Natural killer cell (primary cell): Measurements from ENCODE around the gene AGMAT. TPM values are rescaled to one million over a fixed set of nuclear protein-coding genes. Genes with fewer than 3 reads are reported as not detected.

ENCODE experiments used
- ATAC-seq, 3 donors: fragments of 150-1000 bp in 2 of 3; fragments of 200-7000 bp in 1 of 3; cut with Tn5 transposase; 1 replicate in 1 of 3; 2 replicates in 2 of 3; pipeline ENCODE4 v1.10.0; 2021; ENCODE audit warnings: mild to moderate bottlenecking in 2 of 3, moderate library complexity in 2 of 3
- DNase-seq, 2 donors: peaks; one replicate each; pipeline versions ENCODE4 v3.0.0 to v3.0.0-alpha.2; 2013 to 2021; ENCODE audit warnings: mixed read lengths in 1 of 2
- H3K27ac ChIP-seq: one replicate; pipeline ENCODE4 v1.5.1; 2013; ENCODE audit warnings: mild to moderate bottlenecking, low read length
- H3K27me3 ChIP-seq: one replicate; pipeline ENCODE4 v1.6.1; 2013; ENCODE audit warnings: low read length; ENCODE audit not compliant: control insufficient read depth, insufficient read depth
- H3K36me3 ChIP-seq: one replicate; pipeline ENCODE4 v1.6.1; 2013; ENCODE audit warnings: low read length; ENCODE audit not compliant: control insufficient read depth, insufficient read depth
- H3K4me1 ChIP-seq: one replicate; pipeline ENCODE4 v1.6.1; 2013; ENCODE audit warnings: low read length; ENCODE audit not compliant: control insufficient read depth, insufficient read depth
- H3K4me3 ChIP-seq: one replicate; pipeline ENCODE4 v1.5.1; 2013; ENCODE audit warnings: low read length
- H3K9me3 ChIP-seq: one replicate; pipeline ENCODE4 v1.6.1; 2013; ENCODE audit warnings: low read length; ENCODE audit not compliant: control insufficient read depth, insufficient read depth
- H3K27ac Mint-ChIP-seq, 2 donors: one replicate each; pipeline ENCODE4 v1.8.0; 2022; ENCODE audit warnings: mild to moderate bottlenecking in 2 of 2, mixed read lengths in 2 of 2, moderate library complexity in 1 of 2
- H3K27me3 Mint-ChIP-seq, 2 donors: one replicate each; pipeline ENCODE4 v1.8.0; 2022; ENCODE audit warnings: low read depth in 2 of 2, mixed read lengths in 2 of 2
- H3K36me3 Mint-ChIP-seq: one replicate; pipeline ENCODE4 v1.8.0; 2022; ENCODE audit warnings: mixed read lengths
- H3K4me1 Mint-ChIP-seq, 2 donors: one replicate each; pipeline ENCODE4 v1.8.0; 2022; ENCODE audit warnings: mixed read lengths in 2 of 2
- H3K4me3 Mint-ChIP-seq: one replicate; pipeline ENCODE4 v1.8.0; 2022; ENCODE audit warnings: mild to moderate bottlenecking, moderate library complexity, mixed read lengths
- H3K9me3 Mint-ChIP-seq, 2 donors: one replicate each; pipeline ENCODE4 v1.8.0; 2022; ENCODE audit warnings: mixed read lengths in 2 of 2
- CTCF ChIP-seq: fragments of 200-600 bp; IDR thresholded peaks from one replicate; pipeline ENCODE4 v1.8.0; 2022; ENCODE audit warnings: antibody characterized with exemption
- WGBS: methylation state at CpG from one replicate; pipeline ENCODE4 v1.1.7; 2013; ENCODE audit warnings: missing lambda C conversion rate; ENCODE audit not compliant: insufficient coverage; 5-methylcytosine and 5-hydroxymethylcytosine counted together
- intact Hi-C: fragments of 100-400 bp; cut with micrococcal nuclease; formaldehyde crosslinking; loops from one replicate; pipeline ENCODE4 v1.14.2; 2022
- total RNA-seq, 4 donors: library from RNA; stranded (reverse); fragments of 120-200 nt in 1 of 4; gene quantifications; one replicate each; pipeline versions ENCODE4 v1.2.3 to v1.2.4, GENCODE V29; 2013 to 2022

The AGMAT gene
- total RNA-seq, 3 donors from 2014 or later (not counting 1 experiment from before 2014, with no cell fraction given), result 0.42 to 0.66 (median 0.65) TPM

GRCh38 chr1:15526490-15527339 is 58.1 kb downstream of the AGMAT start, which contains the start of gene DNAJC16:
DNAJC16 (plus strand) TSS chr1:15526848; CDS start chr1:15529106, 2,258 bp downstream.
- H3K27ac Mint-ChIP-seq, result peak within 1 kb of the TSS; percentile 96 to 100
- H3K27me3 ChIP-seq, result no peaks in the 10 kb centered on the region
- H3K9me3 ChIP-seq, result no peaks in the 10 kb centered on the region
- peak within 1 kb of the TSS; percentile 73 for H3K4me3 ChIP-seq
- no peaks in the 10 kb centered on the region for H3K27me3 Mint-ChIP-seq
- H3K27ac ChIP-seq, result peak within 1 kb of the TSS; percentile 100
- ATAC-seq, result peak; percentile 32 to 58 (median 44)
- no peak for TF ChIP-seq CTCF
- WGBS, result under 1% methylated on average over 65 of the region's 65 CpGs
- no peaks in the 10 kb centered on the region for H3K9me3 Mint-ChIP-seq
- no peaks in the 10 kb centered on the region for H3K36me3 ChIP-seq
- peaks cover 45 to 48% of the 10 kb centered on the region in 2 donors for H3K4me1 Mint-ChIP-seq
- H3K36me3 Mint-ChIP-seq, result no peaks in the 10 kb centered on the region
- DNase-seq, result peak; percentile 93 to 99
- peak within 1 kb of the TSS; percentile 94 for H3K4me3 Mint-ChIP-seq
- peaks cover 30% of the 10 kb centered on the region for H3K4me1 ChIP-seq
- intact Hi-C loops, result loop anchor here (5.0 kb wide), 2 partner anchors 91 to 119 kb away; partner anchors contain the start of genes DDI2 and EFHD2

- ATAC-seq, result no peak
- WGBS, result 22% methylated on average over 9 of the region's 9 CpGs
- H3K27ac ChIP-seq, result peak overlapping the region; percentile 100
Measured at GRCh38 chr1:15526021-15526489, 58.8 kb downstream of the AGMAT start.

DNA sequence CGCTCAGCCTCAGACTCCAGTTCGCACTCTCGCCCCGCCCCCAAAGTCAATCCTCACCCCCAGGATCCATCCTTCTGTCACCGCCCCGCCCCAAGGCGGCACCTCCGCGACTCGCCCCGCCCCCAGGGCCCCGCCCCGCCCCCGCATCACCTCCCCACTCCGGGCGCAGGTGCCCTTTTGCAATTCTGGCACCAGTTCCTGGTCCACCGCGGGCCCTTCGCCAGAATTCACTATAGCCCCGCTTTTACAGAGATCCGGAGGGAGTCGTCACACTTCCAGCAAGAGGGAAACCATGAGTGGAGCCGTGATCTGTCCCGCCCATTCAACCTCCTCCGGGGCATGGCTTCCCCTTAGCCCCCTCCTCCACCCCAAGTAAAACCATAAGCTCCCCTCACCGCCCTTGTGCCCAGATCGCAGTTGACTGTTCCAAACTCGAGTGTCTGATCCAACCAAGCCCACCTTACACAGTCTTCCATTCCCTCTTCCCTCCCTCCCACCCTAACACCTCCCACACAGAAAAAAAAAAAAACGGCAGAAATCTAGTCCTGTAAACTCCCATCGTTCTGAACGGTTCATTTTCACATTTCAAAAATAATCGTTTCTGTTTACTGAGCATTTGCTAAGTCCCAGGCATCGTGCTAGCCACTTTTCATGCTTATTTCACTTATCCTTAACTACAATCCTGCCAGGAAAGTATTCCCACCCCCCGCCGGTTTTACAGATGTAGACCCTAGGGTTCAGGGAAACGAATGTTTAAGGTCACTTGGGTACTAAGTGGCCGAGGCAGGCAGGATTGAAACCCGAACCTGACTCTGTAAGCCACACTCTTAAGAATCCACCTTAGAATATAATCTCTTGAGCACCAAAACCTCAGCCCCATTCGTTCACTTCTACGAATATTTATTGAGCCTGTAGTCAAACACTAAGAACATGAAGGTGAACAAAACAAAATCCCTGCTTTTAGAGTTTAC is 59.5 kb downstream of the AGMAT start:
- H3K9me3 Mint-ChIP-seq, result no peaks in the 10 kb centered on the region
- peak in 2 of 3 donors; percentile 2 to 5 for ATAC-seq
- TF ChIP-seq CTCF, result no peak
- Histone ChIP-seq H3K27ac (peak overlapping the region; percentile 100), H3K27me3 (no peaks in the 10 kb centered on the region), H3K4me3 (peak overlapping the region; percentile 41), H3K36me3 (no peaks in the 10 kb centered on the region), H3K4me1 (peaks cover 30% of the 10 kb centered on the region), H3K9me3 (no peaks in the 10 kb centered on the region)
- peak overlapping the region; percentile 94 for H3K4me3 Mint-ChIP-seq
- no peaks in the 10 kb centered on the region for H3K27me3 Mint-ChIP-seq
- intact Hi-C loops, result loop anchor here (5.0 kb wide), 2 partner anchors 92 to 118 kb away; partner anchors contain the start of genes DDI2 and EFHD2
- H3K4me1 Mint-ChIP-seq, result peaks cover 45 to 48% of the 10 kb centered on the region in 2 donors
- H3K36me3 Mint-ChIP-seq, result no peaks in the 10 kb centered on the region
- DNase-seq, result peak in 1 of 2 donors; percentile 44
- 5% methylated on average over 36 of the region's 40 CpGs for WGBS
- peak overlapping the region; percentile 96 to 100 for H3K27ac Mint-ChIP-seq

More at GRCh38 chr1:15526021-15526489, 58.8 kb downstream of the AGMAT start:
- Mint-ChIP-seq H3K4me3 (peak overlapping the region; percentile 94), H3K9me3 (no peaks in the 10 kb centered on the region), H3K27ac (peak overlapping the region; percentile 96 to 100), H3K4me1 (peaks cover 45 to 48% of the 10 kb centered on the region in 2 donors), H3K27me3 (no peaks in the 10 kb centered on the region), H3K36me3 (no peaks in the 10 kb centered on the region)
- peak overlapping the region; percentile 73 for H3K4me3 ChIP-seq
- H3K9me3 ChIP-seq, result no peaks in the 10 kb centered on the region
- no peaks in the 10 kb centered on the region for H3K36me3 ChIP-seq
- intact Hi-C loops, result loop anchor here (5.0 kb wide), 2 partner anchors 91 to 119 kb away; partner anchors contain the start of genes DDI2 and EFHD2
- no peaks in the 10 kb centered on the region for H3K27me3 ChIP-seq
- DNase-seq, result no peak
- TF ChIP-seq CTCF, result no peak
- peaks cover 30% of the 10 kb centered on the region for H3K4me1 ChIP-seq
